ENCODE results near the gene MGP. TPM values are rescaled to one million over a fixed set of nuclear protein-coding genes. Genes with fewer than 3 reads are reported as not detected.

Gene MGP
- polyA plus RNA-seq, 3 donors: not detected

GRCh38 chr12:14846876-14847580 is 38.6 kb downstream of the MGP start:
- TF ChIP-seq, protein P1, sequence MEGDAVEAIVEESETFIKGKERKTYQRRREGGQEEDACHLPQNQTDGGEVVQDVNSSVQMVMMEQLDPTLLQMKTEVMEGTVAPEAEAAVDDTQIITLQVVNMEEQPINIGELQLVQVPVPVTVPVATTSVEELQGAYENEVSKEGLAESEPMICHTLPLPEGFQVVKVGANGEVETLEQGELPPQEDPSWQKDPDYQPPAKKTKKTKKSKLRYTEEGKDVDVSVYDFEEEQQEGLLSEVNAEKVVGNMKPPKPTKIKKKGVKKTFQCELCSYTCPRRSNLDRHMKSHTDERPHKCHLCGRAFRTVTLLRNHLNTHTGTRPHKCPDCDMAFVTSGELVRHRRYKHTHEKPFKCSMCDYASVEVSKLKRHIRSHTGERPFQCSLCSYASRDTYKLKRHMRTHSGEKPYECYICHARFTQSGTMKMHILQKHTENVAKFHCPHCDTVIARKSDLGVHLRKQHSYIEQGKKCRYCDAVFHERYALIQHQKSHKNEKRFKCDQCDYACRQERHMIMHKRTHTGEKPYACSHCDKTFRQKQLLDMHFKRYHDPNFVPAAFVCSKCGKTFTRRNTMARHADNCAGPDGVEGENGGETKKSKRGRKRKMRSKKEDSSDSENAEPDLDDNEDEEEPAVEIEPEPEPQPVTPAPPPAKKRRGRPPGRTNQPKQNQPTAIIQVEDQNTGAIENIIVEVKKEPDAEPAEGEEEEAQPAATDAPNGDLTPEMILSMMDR (IDR thresholded peaks at IDR 0.05): no peak
- Histone ChIP-seq H3K9ac (ENCODE audit: insufficient read depth, low read length, poor library complexity, severe bottlenecking) (no peak overlapping the region), H3K9me3 (replicated peaks in 1 of 2; ENCODE audit: control insufficient read depth in 1 of 2, insufficient read depth in 1 of 2, low read length in 2 of 2) (no peaks in the 10 kb centered on the region), H3K4me1 (ENCODE audit: control insufficient read depth in 1 of 2, insufficient read depth in 2 of 2, low read length in 2 of 2) (no peaks in the 10 kb centered on the region), H3K27ac (ENCODE audit: low read depth in 1 of 2, low read length in 2 of 2) (no peak overlapping the region), H3K27me3 (ENCODE audit: control insufficient read depth in 2 of 2, insufficient read depth in 2 of 2, low read length in 2 of 2) (no peaks in the 10 kb centered on the region), H3K4me2 (replicated peaks; ENCODE audit: extremely low read depth, low read length, poor library complexity, severe bottlenecking) (no peak overlapping the region), H4K20me1 (ENCODE audit: insufficient read depth, low read length) (no peaks in the 10 kb centered on the region), H3K79me2 (ENCODE audit: insufficient read depth, low read length) (no peaks in the 10 kb centered on the region), H3K36me3 (replicated peaks in 1 of 2; ENCODE audit: control insufficient read depth in 1 of 2, insufficient read depth in 2 of 2, low read length in 2 of 2) (no peaks in the 10 kb centered on the region), H3K4me3 (replicated peaks in 1 of 3; ENCODE audit: low read depth in 2 of 3, low read length in 3 of 3) (no peak overlapping the region), H2AFZ (ENCODE audit: insufficient read depth, low read depth, low read length, poor library complexity, severe bottlenecking) (no peak overlapping the region)
- intact Hi-C loops (cut with micrococcal nuclease): loop anchor here (5.0 to 10.0 kb wide), 2 partner anchors 88 to 150 kb away; partner anchors contain the start of gene ERP27 (in 1 of the 2)
- no peak for DNase-seq
- Mint-ChIP-seq H3K36me3 (no peaks in the 10 kb centered on the region), H3K27ac (no peak overlapping the region), H3K4me3 (no peak overlapping the region), H3K9me3 (no peaks in the 10 kb centered on the region), H3K27me3 (ENCODE audit: low read depth in 3 of 3) (peaks cover 0 to 3% (median 2%) of the 10 kb centered on the region in 3 donors), H3K4me1 (peaks cover 2% of the 10 kb centered on the region)
- WGBS (ENCODE audit: insufficient coverage): no CpG with 5 or more reads among the region's 4 CpGs

DNA sequence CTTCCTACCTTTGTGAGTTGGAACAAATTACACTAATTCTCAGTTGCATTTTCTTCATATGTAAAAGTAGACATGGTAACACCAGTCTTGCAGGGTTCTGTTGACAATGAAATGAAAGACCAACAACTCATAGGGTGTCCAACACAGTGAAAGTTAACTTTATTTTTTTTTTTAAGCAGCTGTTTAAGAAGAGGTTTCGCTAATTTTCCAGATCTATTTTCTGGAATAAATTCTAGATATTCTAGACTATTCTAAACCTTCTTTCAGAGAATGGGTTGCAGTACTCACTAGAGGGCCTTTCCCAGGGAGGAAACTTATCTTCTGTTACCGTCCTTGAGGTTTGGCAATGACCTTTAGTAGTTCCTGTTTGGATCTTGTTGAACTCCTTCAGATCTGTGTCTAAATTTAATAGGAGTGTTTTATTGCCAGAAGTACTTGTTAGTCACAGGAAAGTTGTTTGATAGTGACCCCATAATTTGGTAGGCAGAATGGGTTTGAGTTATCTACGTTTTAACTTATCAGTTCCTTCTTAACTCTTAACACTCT is 39.5 kb downstream of the MGP start:
- Histone ChIP-seq H3K79me2 (ENCODE audit: insufficient read depth, low read length) (no peaks in the 10 kb centered on the region), H4K20me1 (ENCODE audit: insufficient read depth, low read length) (no peaks in the 10 kb centered on the region), H3K9me3 (replicated peaks in 1 of 2; ENCODE audit: control insufficient read depth in 1 of 2, insufficient read depth in 1 of 2, low read length in 2 of 2) (no peaks in the 10 kb centered on the region), H3K36me3 (replicated peaks in 1 of 2; ENCODE audit: control insufficient read depth in 1 of 2, insufficient read depth in 2 of 2, low read length in 2 of 2) (no peaks in the 10 kb centered on the region), H3K27me3 (ENCODE audit: control insufficient read depth in 2 of 2, insufficient read depth in 2 of 2, low read length in 2 of 2) (no peaks in the 10 kb centered on the region), H3K27ac (ENCODE audit: low read depth in 1 of 2, low read length in 2 of 2) (no peak overlapping the region), H2AFZ (ENCODE audit: insufficient read depth, low read depth, low read length, poor library complexity, severe bottlenecking) (no peak overlapping the region), H3K4me1 (ENCODE audit: control insufficient read depth in 1 of 2, insufficient read depth in 2 of 2, low read length in 2 of 2) (no peaks in the 10 kb centered on the region), H3K9ac (ENCODE audit: insufficient read depth, low read length, poor library complexity, severe bottlenecking) (no peak overlapping the region), H3K4me3 (replicated peaks in 1 of 3; ENCODE audit: low read depth in 2 of 3, low read length in 3 of 3) (no peak overlapping the region), H3K4me2 (replicated peaks; ENCODE audit: extremely low read depth, low read length, poor library complexity, severe bottlenecking) (no peak overlapping the region)
- Mint-ChIP-seq H3K4me1 (peaks cover 2% of the 10 kb centered on the region), H3K36me3 (no peaks in the 10 kb centered on the region), H3K9me3 (no peaks in the 10 kb centered on the region), H3K27me3 (ENCODE audit: low read depth in 3 of 3) (peaks cover 0 to 2% (median 0%) of the 10 kb centered on the region in 3 donors), H3K4me3 (no peak overlapping the region), H3K27ac (no peak overlapping the region)
- DNase-seq: peak in 2 of 3 donors; percentile 14 to 15
- intact Hi-C loops (cut with micrococcal nuclease): loop anchor here (5.0 to 10.0 kb wide), 2 partner anchors 89 to 151 kb away; partner anchors contain the start of gene ERP27 (in 1 of the 2)
- TF ChIP-seq, protein P1 (IDR thresholded peaks at IDR 0.05): no peak
- WGBS (ENCODE audit: insufficient coverage): 0% methylated on average over 1 of the region's 3 CpGs

All from CD14-positive monocyte (primary cell).